ENCODE results near the gene CXCL16. TPM values are rescaled to one million over a fixed set of nuclear protein-coding genes. Genes with fewer than 3 reads are reported as not detected.

CXCL16 gene
- total RNA-seq, 6 experiments from 2014 or later, result 0.31 to 0.92 (median 0.62) TPM

DNA sequence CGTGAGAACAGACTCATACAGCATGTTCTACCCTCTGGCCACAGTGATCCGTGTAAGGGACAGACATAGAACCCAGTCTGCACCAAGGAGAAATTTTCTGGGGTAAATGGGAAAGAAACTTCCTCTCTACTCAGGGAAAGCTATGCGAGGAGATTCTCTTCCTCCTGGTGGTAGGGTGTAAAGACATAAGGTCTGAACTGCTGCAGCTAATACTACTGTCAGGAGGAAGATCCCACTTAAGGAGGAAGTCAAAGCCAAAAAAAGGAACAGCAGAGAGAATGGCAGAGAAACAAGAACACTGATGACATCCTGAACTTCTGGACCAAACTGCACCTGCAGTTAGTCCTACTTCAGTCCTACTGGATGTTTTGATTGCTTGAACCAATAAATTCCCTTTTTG is 24.9 kb upstream of the CXCL16 start:
- Mint-ChIP-seq H3K9me3 (no peaks in the 10 kb centered on the region), H3K36me3 (ENCODE audit: low read depth) (no peaks in the 10 kb centered on the region), H3K27ac (no peak overlapping the region)

DNA sequence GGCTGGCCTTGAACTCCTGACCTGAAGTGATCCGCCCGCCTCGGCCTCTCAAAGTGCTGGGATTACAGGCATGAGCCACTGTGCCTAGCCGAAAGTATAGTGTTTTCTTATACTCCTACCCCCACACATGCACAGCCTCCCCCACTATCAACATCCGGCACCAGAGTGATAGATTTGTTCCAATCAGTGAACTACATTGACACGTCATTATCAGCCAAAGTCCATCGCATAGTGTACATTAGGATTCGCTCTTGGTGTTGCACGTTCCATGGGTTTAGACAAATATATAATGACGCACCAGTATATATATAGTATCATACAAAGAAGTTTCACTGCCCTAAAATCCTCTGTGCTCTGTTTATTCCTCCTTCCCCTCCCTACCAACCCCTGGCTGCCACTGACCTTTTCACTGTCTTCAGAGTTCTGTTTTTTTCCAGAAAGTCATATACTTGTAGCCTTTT is 20.1 kb upstream of the CXCL16 start:
- TF ChIP-seq, protein P1, sequence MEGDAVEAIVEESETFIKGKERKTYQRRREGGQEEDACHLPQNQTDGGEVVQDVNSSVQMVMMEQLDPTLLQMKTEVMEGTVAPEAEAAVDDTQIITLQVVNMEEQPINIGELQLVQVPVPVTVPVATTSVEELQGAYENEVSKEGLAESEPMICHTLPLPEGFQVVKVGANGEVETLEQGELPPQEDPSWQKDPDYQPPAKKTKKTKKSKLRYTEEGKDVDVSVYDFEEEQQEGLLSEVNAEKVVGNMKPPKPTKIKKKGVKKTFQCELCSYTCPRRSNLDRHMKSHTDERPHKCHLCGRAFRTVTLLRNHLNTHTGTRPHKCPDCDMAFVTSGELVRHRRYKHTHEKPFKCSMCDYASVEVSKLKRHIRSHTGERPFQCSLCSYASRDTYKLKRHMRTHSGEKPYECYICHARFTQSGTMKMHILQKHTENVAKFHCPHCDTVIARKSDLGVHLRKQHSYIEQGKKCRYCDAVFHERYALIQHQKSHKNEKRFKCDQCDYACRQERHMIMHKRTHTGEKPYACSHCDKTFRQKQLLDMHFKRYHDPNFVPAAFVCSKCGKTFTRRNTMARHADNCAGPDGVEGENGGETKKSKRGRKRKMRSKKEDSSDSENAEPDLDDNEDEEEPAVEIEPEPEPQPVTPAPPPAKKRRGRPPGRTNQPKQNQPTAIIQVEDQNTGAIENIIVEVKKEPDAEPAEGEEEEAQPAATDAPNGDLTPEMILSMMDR (IDR thresholded peaks at IDR 0.05), result no peak
- H3K9me3 Mint-ChIP-seq, result no peaks in the 10 kb centered on the region
- no peaks in the 10 kb centered on the region for H3K4me1 Mint-ChIP-seq (ENCODE audit: low read depth)
- H3K27me3 Mint-ChIP-seq (ENCODE audit: insufficient read depth), result peaks cover 58% of the 10 kb centered on the region
- H3K4me3 Mint-ChIP-seq, result no peak overlapping the region
- no peaks in the 10 kb centered on the region for H3K36me3 Mint-ChIP-seq (ENCODE audit: low read depth)
- no peak overlapping the region for H3K27ac Mint-ChIP-seq
- DNase-seq, result no peak

More for the DNA sequence above, 24.9 kb upstream of the CXCL16 start:
- Mint-ChIP-seq H3K4me3 (no peak overlapping the region), H3K27me3 (ENCODE audit: insufficient read depth) (peaks cover 21% of the 10 kb centered on the region), H3K4me1 (ENCODE audit: low read depth) (peaks cover 3% of the 10 kb centered on the region; the same call in 1 of the 2 replicates)
- no peak for DNase-seq
- TF ChIP-seq, protein P1 (IDR thresholded peaks at IDR 0.05), result no peak

DNA sequence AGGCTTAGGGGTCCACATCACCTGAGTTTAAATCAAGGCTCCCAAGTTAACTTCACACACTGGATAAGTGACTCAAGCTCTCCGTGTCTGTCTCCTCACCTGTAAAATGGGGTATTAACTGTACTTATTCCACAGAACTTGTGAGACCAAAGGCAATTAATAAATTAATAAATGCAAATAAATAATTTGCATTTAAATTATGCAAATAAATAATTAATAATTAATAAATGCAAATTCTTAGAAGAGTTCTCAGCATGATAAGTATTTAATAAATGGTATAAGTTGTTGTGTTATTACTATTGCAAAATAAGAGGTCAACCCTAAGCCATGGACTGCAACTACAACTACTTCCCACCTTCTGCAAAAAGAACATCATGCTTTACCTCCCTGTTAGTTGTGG is 13.7 kb upstream of the CXCL16 start:
- TF ChIP-seq, protein P1 (IDR thresholded peaks at IDR 0.05), result no peak
- H3K27me3 Mint-ChIP-seq (ENCODE audit: insufficient read depth), result peaks cover 63% of the 10 kb centered on the region
- no peaks in the 10 kb centered on the region for H3K4me1 Mint-ChIP-seq (ENCODE audit: low read depth)
- no peak overlapping the region for H3K27ac Mint-ChIP-seq
- no peak overlapping the region for H3K4me3 Mint-ChIP-seq
- DNase-seq, result no peak
- H3K9me3 Mint-ChIP-seq, result no peaks in the 10 kb centered on the region
- H3K36me3 Mint-ChIP-seq (ENCODE audit: low read depth), result no peaks in the 10 kb centered on the region

DNA sequence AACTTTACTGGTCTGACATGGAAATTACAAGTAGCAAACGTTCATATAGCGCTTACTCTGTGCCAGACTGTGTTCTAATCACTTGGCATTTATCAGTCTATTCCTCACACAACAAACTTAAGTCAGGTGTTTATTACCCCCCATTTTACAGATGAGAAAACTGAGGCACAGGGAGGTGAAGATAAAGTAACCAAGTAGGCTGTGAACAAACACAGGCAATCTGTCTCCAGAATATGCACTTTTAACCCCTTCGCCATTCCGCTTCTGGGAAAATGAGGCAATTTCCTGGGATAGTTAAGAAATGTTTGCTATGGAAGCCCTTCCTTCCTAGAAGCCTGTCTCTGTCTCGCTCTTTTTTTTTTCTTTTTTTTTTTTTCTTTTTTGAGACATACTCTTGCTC is 12.2 kb upstream of the CXCL16 start:
- Mint-ChIP-seq H3K27me3 (ENCODE audit: insufficient read depth) (peaks cover 55% of the 10 kb centered on the region), H3K4me3 (no peak overlapping the region), H3K36me3 (ENCODE audit: low read depth) (no peaks in the 10 kb centered on the region), H3K27ac (no peak overlapping the region), H3K9me3 (no peaks in the 10 kb centered on the region), H3K4me1 (ENCODE audit: low read depth) (no peaks in the 10 kb centered on the region)
- DNase-seq, result no peak
- TF ChIP-seq, protein P1 (IDR thresholded peaks at IDR 0.05), result no peak

DNA sequence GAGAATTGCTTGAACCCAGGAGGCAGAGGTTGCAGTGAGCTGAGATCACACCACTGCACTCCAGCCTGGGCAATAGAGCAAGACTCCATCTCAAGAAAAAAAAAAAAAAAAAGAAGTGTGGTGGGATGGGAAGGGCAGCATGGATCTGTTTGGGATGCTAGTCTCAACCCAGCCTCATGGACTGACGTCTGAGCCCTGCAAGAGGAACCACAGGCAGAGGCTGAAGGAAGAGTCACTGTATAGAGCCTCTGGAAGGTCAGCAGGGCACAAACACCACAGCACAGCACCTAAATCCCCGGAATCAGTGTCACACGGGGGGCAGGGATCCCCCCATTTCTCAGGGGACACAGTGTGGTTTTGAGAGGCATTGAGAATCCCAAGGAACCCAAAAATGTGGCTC is 10.9 kb upstream of the CXCL16 start:
- Mint-ChIP-seq H3K27me3 (ENCODE audit: insufficient read depth) (peaks cover 52% of the 10 kb centered on the region), H3K27ac (no peak overlapping the region)

More for the DNA sequence above, 10.9 kb upstream of the CXCL16 start:
- no peaks in the 10 kb centered on the region for H3K4me1 Mint-ChIP-seq (ENCODE audit: low read depth)
- TF ChIP-seq, protein P1 (IDR thresholded peaks at IDR 0.05), result no peak
- no peak overlapping the region for H3K4me3 Mint-ChIP-seq
- no peak for DNase-seq
- H3K36me3 Mint-ChIP-seq (ENCODE audit: low read depth), result no peaks in the 10 kb centered on the region
- H3K9me3 Mint-ChIP-seq, result no peaks in the 10 kb centered on the region

Data from HFFc6 (cell line).